Liver (tissue), 3 donors: ENCODE data around the gene CDCA5.
"Not testable (repeated sequence)": the region's sequence is repeated elsewhere in the genome, so short reads cannot be mapped to it uniquely, and the experiment has no call there.

ENCODE experiments used
- CTCF ChIP-seq: fragments of 150-350 bp; IDR thresholded peaks from 2 replicates; pipeline ENCODE4 v1.5.1; 2017; ENCODE audit warnings: improper control_type of control experiment, low read depth, low read length; ENCODE audit not compliant: missing input control
- HNF4G ChIP-seq: IDR thresholded peaks from 2 replicates; pipeline ENCODE4 v1.6.1; 2016; ENCODE audit warnings: antibody characterized with exemption
- JUND ChIP-seq, 2 donors: IDR thresholded peaks; 2 replicates each; pipeline ENCODE4 v1.6.1; 2016; ENCODE audit warnings: antibody characterized with exemption in 2 of 2
- MAX ChIP-seq: IDR thresholded peaks from 2 replicates; pipeline ENCODE4 v1.6.1; 2016; ENCODE audit warnings: antibody characterized with exemption
- RAD21 ChIP-seq, 2 donors: IDR thresholded peaks; 2 replicates each; pipeline ENCODE4 v1.6.1; 2016; ENCODE audit warnings: antibody characterized with exemption in 2 of 2, mild to moderate bottlenecking in 2 of 2
- REST ChIP-seq: IDR thresholded peaks from 2 replicates; pipeline ENCODE4 v1.6.1; 2016; ENCODE audit warnings: antibody characterized with exemption, mild to moderate bottlenecking
- ZBTB33 ChIP-seq: IDR thresholded peaks from 2 replicates; pipeline ENCODE4 v1.6.1; 2016; ENCODE audit warnings: antibody characterized with exemption
- donor health status: healthy.
- donor health status: healthy.

GRCh38 chr11:65118891-65119669 lies 35.2 kb upstream of the CDCA5 start:
- TF ChIP-seq CTCF; HNF4G; JUND (IDR thresholded peaks at IDR 0.05); ZBTB33; REST; RAD21 (IDR thresholded peaks at IDR 0.05); MAX: not testable (repeated sequence)
